Retinal pigment epithelial cell (primary cell): ENCODE measurements around the gene FCRL2.
"Not testable (repeated sequence)": the region's sequence is repeated elsewhere in the genome, so short reads cannot be mapped to it uniquely, and the experiment has no call there.

ENCODE experiments used
- DNase-seq: peaks from one replicate; pipeline ENCODE4 v3.0.0-alpha.2; 2010; ENCODE audit warnings: low read depth
- H3K4me3 ChIP-seq: 2 replicates; pipeline ENCODE4 v1.5.1; 2011; ENCODE audit warnings: mild to moderate bottlenecking, low read length, control low read depth, moderate library complexity
- CTCF ChIP-seq: conservative IDR thresholded peaks from 2 replicates; pipeline ENCODE4 v1.5.1; 2011; ENCODE audit warnings: low read depth, low read length, control low read depth, inconsistent platforms

FCRL2 gene

DNA sequence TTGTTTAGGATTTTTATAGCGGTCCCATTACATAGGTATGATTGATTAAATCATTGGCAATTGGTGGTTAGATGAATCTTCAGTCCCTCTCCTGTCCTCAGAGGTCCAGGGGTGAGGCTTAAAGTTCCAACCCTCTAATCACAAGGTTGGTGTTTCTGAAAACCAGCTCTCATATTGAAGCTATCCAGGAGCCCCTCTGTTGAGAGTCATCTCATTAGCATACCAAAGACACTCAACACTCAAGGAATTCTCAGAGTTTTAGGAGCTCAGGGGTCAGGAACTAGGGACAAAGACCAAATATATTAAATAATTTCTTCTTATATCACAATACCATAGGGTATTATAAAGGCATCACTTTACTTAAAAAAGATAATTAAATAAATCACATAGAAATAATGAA lies 23.3 kb downstream of the FCRL2 start:
- no peak for TF ChIP-seq CTCF
- no peak overlapping the region for H3K4me3 ChIP-seq
- DNase-seq: no peak

GRCh38 chr1:157751283-157751682 lies 25.6 kb downstream of the FCRL2 start:
- no peak for TF ChIP-seq CTCF
- H3K4me3 ChIP-seq: no peak overlapping the region
- no peak for DNase-seq

DNA sequence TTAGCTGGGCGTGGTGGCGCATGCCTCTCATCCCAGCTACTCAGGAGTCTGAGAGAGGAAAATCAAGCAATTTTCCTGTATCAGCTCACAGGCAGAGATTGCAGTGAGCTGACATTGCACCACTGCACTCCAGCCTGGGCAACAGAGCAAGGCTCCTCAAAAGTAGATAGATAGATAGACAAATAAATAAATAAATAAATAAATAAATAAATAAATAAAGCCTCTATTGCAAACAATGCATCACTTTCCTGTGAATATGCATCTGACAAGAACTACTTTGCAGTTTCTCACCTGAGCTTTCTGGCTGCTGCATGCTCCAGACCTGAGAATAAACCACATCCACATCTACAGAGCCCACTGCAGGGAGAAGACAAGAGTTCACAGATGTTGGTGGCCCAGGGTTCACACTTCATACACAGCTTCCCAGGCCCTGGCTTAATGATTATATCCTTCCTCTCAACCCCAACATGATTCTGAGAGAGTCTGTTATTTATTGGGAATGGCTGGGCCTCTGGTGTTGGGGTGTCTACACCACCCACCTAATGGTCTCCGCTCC lies 28.6 kb downstream of the FCRL2 start:
- no peak overlapping the region for H3K4me3 ChIP-seq
- TF ChIP-seq CTCF: no peak
- no peak for DNase-seq

GRCh38 chr1:157739229-157739901 lies 37.6 kb downstream of the FCRL2 start:
- no peak for TF ChIP-seq CTCF
- DNase-seq: no peak
- H3K4me3 ChIP-seq: no peak overlapping the region

DNA sequence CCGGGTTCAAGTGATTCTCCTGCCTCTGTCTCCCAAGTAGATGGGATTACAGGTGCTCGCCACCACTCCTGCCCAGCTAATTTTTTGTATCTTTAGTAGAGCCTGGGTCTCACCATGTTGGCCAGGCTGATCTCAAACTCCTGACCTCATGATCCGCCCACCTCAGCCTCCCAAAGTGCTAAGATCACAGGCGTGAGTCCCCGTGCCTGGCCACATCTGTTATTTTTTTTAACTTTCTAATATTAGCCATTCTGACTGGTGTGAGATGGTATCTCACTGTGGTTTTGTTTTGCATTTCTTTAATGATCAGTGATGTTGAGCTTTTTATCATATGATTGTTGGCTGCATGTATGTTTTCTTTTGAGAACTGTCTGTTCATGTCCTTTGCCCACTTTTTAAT lies 40.9 kb downstream of the FCRL2 start:
- H3K4me3 ChIP-seq, DNase-seq: not testable (repeated sequence)

DNA sequence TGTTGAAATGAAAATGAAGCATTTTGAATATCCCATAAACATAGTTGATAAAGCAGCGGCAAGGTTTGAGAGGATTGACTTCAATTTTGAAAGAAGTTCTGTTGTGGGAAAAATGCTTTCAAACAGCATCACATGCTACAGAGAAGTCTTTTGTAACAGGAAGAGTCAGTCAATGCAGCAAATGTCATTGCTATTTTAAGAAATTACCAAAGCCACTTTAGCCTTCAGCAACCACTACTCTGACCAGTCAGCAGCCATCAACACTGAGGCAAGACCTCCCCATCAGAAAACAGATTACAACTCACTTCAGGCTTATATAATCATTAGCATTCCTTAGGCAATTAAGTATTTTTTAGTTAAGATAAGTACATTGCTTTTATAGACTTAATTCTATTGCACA lies 42.6 kb downstream of the FCRL2 start:
- no peak for DNase-seq
- TF ChIP-seq CTCF: no peak
- no peak overlapping the region for H3K4me3 ChIP-seq

- no peak overlapping the region for H3K4me3 ChIP-seq
- no peak for TF ChIP-seq CTCF
- DNase-seq: no peak
These were observed 44.2 kb downstream of the FCRL2 start for GRCh38 chr1:157732755-157733154.

DNA sequence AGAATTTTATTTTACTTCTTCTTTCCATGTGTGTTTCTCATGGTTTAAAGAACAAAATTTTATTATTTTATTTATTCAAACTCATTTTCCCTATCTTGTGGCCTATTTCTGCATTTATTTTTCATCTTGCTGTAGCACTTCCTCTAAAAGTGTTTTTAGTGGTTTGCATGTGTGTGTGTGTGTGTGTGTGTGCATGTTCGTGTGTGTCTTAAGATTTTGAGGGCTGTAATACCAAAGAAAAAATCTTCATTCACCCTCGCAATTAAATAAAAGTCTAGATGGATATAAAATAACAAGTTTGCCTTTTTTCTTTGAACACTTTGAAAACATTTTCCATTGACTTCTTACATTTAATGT lies 51.7 kb downstream of the FCRL2 start:
- no peak overlapping the region for H3K4me3 ChIP-seq
- no peak for TF ChIP-seq CTCF
- DNase-seq: no peak
